Endothelial cell of umbilical vein (primary cell): ENCODE results near the gene KLF1. TPM values are rescaled to one million over a fixed set of nuclear protein-coding genes. Genes with fewer than 3 reads are reported as not detected.

Experiments
- BruUV-seq: library from RNA; stranded (reverse); fragments of 400-500 nt; replicated peaks from 2 replicates; lab custom pipeline; 2021; lab: Mats Ljungman, UMichigan
- CTCF ChIA-PET: fragments of 300-600, 350-600 bp; sonication (Branson Sonifier 250); formaldehyde crosslinking; loops from one replicate; lab custom pipeline; 2021; ENCODE audit warnings: antibody characterized with exemption, inconsistent platforms; lab: Charles Lee
- POLR2A ChIA-PET: fragments of 300-600, 350-600 bp; sonication (Branson Sonifier 250); formaldehyde crosslinking; loops from one replicate; lab custom pipeline; 2021; ENCODE audit warnings: antibody characterized with exemption, inconsistent platforms; lab: Charles Lee
- DNase-seq: peaks from one replicate; pipeline ENCODE4 v3.0.0-alpha.2; 2011; ENCODE audit warnings: low read depth, low spot score
- FAIRE-seq: peaks from 2 replicates; lab custom pipeline; 2011; peaks lifted over from hg19 to GRCh38; lab: Jason Lieb, UNC
- H2AFZ ChIP-seq: 2 replicates; pipeline ENCODE4 v1.6.0; 2012; ENCODE audit warnings: low read depth, low read length, control low read depth, inconsistent platforms
- H3K27ac ChIP-seq: 2 replicates; pipeline ENCODE4 v1.5.1; 2011; ENCODE audit warnings: low read depth, mild to moderate bottlenecking, control low read depth, low read length, moderate library complexity; ENCODE audit not compliant: insufficient read depth
- H3K27me3 ChIP-seq, 2 experiments: 2 replicates each; pipeline versions ENCODE4 v1.6.0 to v1.6.1; 2011; ENCODE audit warnings: low read length in 2 of 2, mixed read lengths in 1 of 2; ENCODE audit not compliant: control insufficient read depth in 2 of 2, insufficient read depth in 2 of 2
- H3K36me3 ChIP-seq, 2 experiments: 2 replicates in 1 of 2; 3 replicates in 1 of 2; pipeline ENCODE4 v1.5.1; 2011; ENCODE audit warnings: low read length in 2 of 2, mild to moderate bottlenecking in 1 of 2, moderate library complexity in 1 of 2; ENCODE audit not compliant: control insufficient read depth in 2 of 2, insufficient read depth in 2 of 2; ENCODE audit errors: extremely low read depth in 1 of 2
- H3K4me1 ChIP-seq: 3 replicates; pipeline ENCODE4 v1.5.1; 2011; ENCODE audit warnings: mild to moderate bottlenecking, low read length; ENCODE audit not compliant: control insufficient read depth, insufficient read depth; ENCODE audit errors: extremely low read depth
- H3K4me2 ChIP-seq: 2 replicates; pipeline ENCODE4 v1.6.1; 2011; ENCODE audit warnings: low read length, control low read depth, mixed read lengths; ENCODE audit not compliant: insufficient read depth
- H3K4me3 ChIP-seq, 3 experiments: fragments of 200-600 bp in 1 of 3; sonication (generic), shearing (Covaris generic) in 1 of 3; replicated peaks in 1 of 3; 2 replicates each; pipeline ENCODE4 v1.5.1; 2011 to 2016; ENCODE audit warnings: control low read depth in 3 of 3, low read length in 3 of 3, mild to moderate bottlenecking in 2 of 3, inconsistent platforms in 1 of 3, low read depth in 1 of 3, moderate library complexity in 1 of 3; ENCODE audit not compliant: insufficient read depth in 1 of 3
- H3K79me2 ChIP-seq: 2 replicates; pipeline ENCODE4 v1.6.0; 2012; ENCODE audit warnings: low read length, inconsistent platforms; ENCODE audit not compliant: control insufficient read depth, insufficient read depth
- H3K9ac ChIP-seq: replicated peaks from 2 replicates; pipeline ENCODE3; 2011; ENCODE audit warnings: low read length, control low read depth; ENCODE audit not compliant: insufficient read depth; ENCODE audit errors: extremely low read depth
- H3K9me1 ChIP-seq: replicated peaks from 3 replicates; pipeline ENCODE4 v1.6.0; 2011; ENCODE audit warnings: mild to moderate bottlenecking, low read length; ENCODE audit not compliant: control insufficient read depth, insufficient read depth; ENCODE audit errors: extremely low read depth
- H3K9me3 ChIP-seq: replicated peaks from 2 replicates; pipeline ENCODE4 v1.5.1; 2012; ENCODE audit warnings: low read length, inconsistent platforms; ENCODE audit not compliant: control insufficient read depth, insufficient read depth
- H4K20me1 ChIP-seq: replicated peaks from 2 replicates; pipeline ENCODE3; 2011; ENCODE audit warnings: mild to moderate bottlenecking, low read length; ENCODE audit not compliant: control insufficient read depth, insufficient read depth; ENCODE audit errors: extremely low read depth
- CTCF ChIP-seq, 2 donors: IDR thresholded peaks; 1 replicate in 1 of 2; 2 replicates in 1 of 2; pipeline ENCODE4 v1.5.1; 2011; ENCODE audit warnings: low read length in 2 of 2, mild to moderate bottlenecking in 2 of 2, moderate library complexity in 2 of 2, control low read depth in 1 of 2, inconsistent platforms in 1 of 2, low read depth in 1 of 2; ENCODE audit not compliant: insufficient read depth in 1 of 2; ENCODE audit errors: extremely low read depth in 1 of 2
- EZH2 ChIP-seq: IDR thresholded peaks from 2 replicates; pipeline ENCODE4 v1.6.1; 2012; ENCODE audit warnings: borderline replicate concordance, low read depth, mild to moderate bottlenecking, moderate library complexity, low read length, inconsistent platforms; ENCODE audit not compliant: severe bottlenecking
- FOS ChIP-seq: IDR thresholded peaks from 2 replicates; pipeline ENCODE4 v1.6.1; 2011; ENCODE audit warnings: mild to moderate bottlenecking, low read length, moderate library complexity, borderline replicate concordance; ENCODE audit not compliant: insufficient read depth
- GATA2 ChIP-seq: IDR thresholded peaks from 2 replicates; pipeline ENCODE4 v1.7.0; 2011; ENCODE audit warnings: low read depth, mild to moderate bottlenecking, moderate library complexity, mixed read lengths, low read length; ENCODE audit not compliant: insufficient read length, insufficient read depth
- JUN ChIP-seq: IDR thresholded peaks from 2 replicates; pipeline ENCODE4 v1.6.1; 2011; ENCODE audit warnings: borderline replicate concordance, low read depth; ENCODE audit not compliant: insufficient read length, insufficient read depth
- MAX ChIP-seq: IDR thresholded peaks from 2 replicates; pipeline ENCODE4 v1.6.1; 2011; ENCODE audit not compliant: insufficient read depth, insufficient read length
- MYC ChIP-seq: IDR thresholded peaks from one replicate; pipeline ENCODE4 v1.6.1; 2011; ENCODE audit warnings: mild to moderate bottlenecking, low read depth, low read length
- POLR2A ChIP-seq: IDR thresholded peaks from 2 replicates; pipeline ENCODE4 v1.6.1; 2012; ENCODE audit warnings: low read depth, mild to moderate bottlenecking, control low read depth, low read length
- POLR2AphosphoS5 ChIP-seq: IDR thresholded peaks from 2 replicates; pipeline ENCODE4 v1.6.1; 2012; ENCODE audit warnings: low read depth, mild to moderate bottlenecking, control low read depth, low read length, moderate library complexity; ENCODE audit not compliant: insufficient read depth
- dilution Hi-C: fragments of 300-500 bp; cut with MboI; formaldehyde crosslinking; loops from one replicate; pipeline ENCODE4 v1.15.0; 2019; ENCODE audit warnings: low sequenced_read_pairs; ENCODE audit not compliant: extremely low pct_ligation_motif_present
- intact Hi-C: fragments of 100-400 bp; cut with micrococcal nuclease; formaldehyde crosslinking; loops from one replicate; pipeline ENCODE4 v1.10.0; 2022
- polyA plus RNA-seq, 4 experiments: library from polyadenylated mRNA; depleted of rRNA in 3 of 4; stranded (reverse) in 3 of 4; unstranded in 1 of 4; fragments of >200 nt; gene quantifications; 2 replicates each; pipeline versions ENCODE4 v1.2.1 to v1.2.3, GENCODE V29; 2011 to 2012; ENCODE audit warnings: missing spikeins in 1 of 4
- total RNA-seq: library from RNA; stranded (reverse); gene quantifications from 2 replicates; pipeline ENCODE4 v1.2.3, GENCODE V29; 2021

Gene KLF1
- total and polyA plus RNA-seq, 2 donors (not counting 3 experiments of a cell fraction or from before 2014, with no cell fraction given): not detected

GRCh38 chr19:12921047-12921446 lies 34.0 kb upstream of the KLF1 start:
- dilution Hi-C loops (no loop called here), intact Hi-C loops (no loop called here)
- no peak for FAIRE-seq
- Histone ChIP-seq H2AFZ (no peak overlapping the region), H3K9me3 (no peaks in the 10 kb centered on the region), H3K27ac (no peak overlapping the region), H3K4me3 (no peak overlapping the region), H3K27me3 (no peaks in the 10 kb centered on the region), H3K4me2 (no peak overlapping the region), H3K79me2 (no peaks in the 10 kb centered on the region), H4K20me1 (no peaks in the 10 kb centered on the region), H3K36me3 (peaks cover 13 to 23% of the 10 kb centered on the region in 2 experiments), H3K4me1 (no peaks in the 10 kb centered on the region), H3K9ac (no peak overlapping the region), H3K9me1 (no peaks in the 10 kb centered on the region)
- no peak for DNase-seq
- POLR2A ChIA-PET: interaction anchor here (0.7 kb wide), 1 partner anchor 49 kb away, joined by 5 read pairs; no protein-coding TSS in a partner anchor
- TF ChIP-seq POLR2AphosphoS5 (no peak), EZH2 (no peak), POLR2A (no peak), FOS (no peak), GATA2 (no peak), JUN (no peak), CTCF (IDR thresholded peaks at IDR 0.05; ENCODE audit: extremely low read depth in 1 of 2, insufficient read depth in 1 of 2, low read depth in 1 of 2, low read length in 2 of 2) (no peak), MYC (no peak), MAX (no peak)
- CTCF ChIA-PET: interaction anchor here (0.9 kb wide), 1 partner anchor 35 kb away, joined by 3 read pairs; no protein-coding TSS in a partner anchor
- no TSS peak for BruUV-seq
